ENCODE data around the gene RASA2. TPM values are rescaled to one million over a fixed set of nuclear protein-coding genes. Genes with fewer than 3 reads are reported as not detected.
A peak's percentile ranks its signal among the peaks of the same experiment; 100 is the strongest.

The RASA2 gene
- total RNA-seq, 1 donor: 21.7 TPM

- H3K27ac ChIP-seq (ENCODE audit: low read depth, low read length): peak overlapping the region; percentile 56
- H2AFZ ChIP-seq (ENCODE audit: low read length): peak overlapping the region; percentile 49
- H3K27me3 ChIP-seq (ENCODE audit: insufficient read depth, low read length): no peaks in the 10 kb centered on the region
- peak overlapping the region; percentile 56 for H3K4me2 ChIP-seq (ENCODE audit: insufficient read depth, low read length)
- H3K36me3 ChIP-seq (ENCODE audit: insufficient read depth, low read length): no peaks in the 10 kb centered on the region
- H4K20me1 ChIP-seq (ENCODE audit: insufficient read depth, low read length): no peaks in the 10 kb centered on the region
- H3K9me3 ChIP-seq (ENCODE audit: low read depth, low read length): no peaks in the 10 kb centered on the region
- DNase-seq (ENCODE audit: insufficient read length, low spot score, missing footprints): no peak
- H3K4me1 ChIP-seq (ENCODE audit: insufficient read depth, low read length): peaks cover 18% of the 10 kb centered on the region
- no peaks in the 10 kb centered on the region for H3K79me2 ChIP-seq (ENCODE audit: insufficient read depth, low read length)
- H3K4me3 ChIP-seq (ENCODE audit: insufficient read depth, low read length): peak overlapping the region; percentile 30
- peak; percentile 34 for TF ChIP-seq CTCF (IDR thresholded peaks at IDR 0.05; ENCODE audit: extremely low read depth, low read depth, low read length)
Observed at GRCh38 chr3:141465221-141465620, 21.6 kb upstream of the RASA2 start.

DNA sequence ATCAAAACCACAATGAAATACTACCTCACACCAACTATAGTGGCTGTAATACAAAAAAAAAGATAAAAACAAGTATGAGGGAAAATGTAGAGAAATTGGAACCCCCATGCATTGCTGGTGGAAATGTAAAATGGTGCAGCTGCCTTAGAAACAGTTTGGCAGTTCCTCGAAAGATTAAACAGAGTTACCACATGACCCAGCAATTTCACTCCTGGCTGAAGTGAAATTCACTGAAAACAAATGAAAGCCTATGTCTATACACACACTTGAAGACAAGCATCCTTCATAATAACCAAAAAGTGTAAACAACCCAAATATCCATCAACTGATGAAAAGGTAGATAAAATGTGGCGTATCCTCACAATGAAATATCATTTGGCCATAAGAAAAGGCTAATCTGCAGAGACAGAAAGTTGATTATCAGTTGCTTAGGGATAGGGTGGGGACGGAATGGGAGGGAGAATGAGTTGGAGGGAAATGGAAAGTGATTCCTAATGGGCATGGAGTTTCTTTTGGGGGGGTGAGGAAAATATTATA lies 20.1 kb upstream of the RASA2 start:
- Histone ChIP-seq H3K4me3 (ENCODE audit: insufficient read depth, low read length) (no peak overlapping the region), H4K20me1 (ENCODE audit: insufficient read depth, low read length) (no peaks in the 10 kb centered on the region), H3K4me1 (ENCODE audit: insufficient read depth, low read length) (peaks cover 23% of the 10 kb centered on the region), H2AFZ (ENCODE audit: low read length) (no peak overlapping the region), H3K9me3 (ENCODE audit: low read depth, low read length) (no peaks in the 10 kb centered on the region), H3K27me3 (ENCODE audit: insufficient read depth, low read length) (no peaks in the 10 kb centered on the region), H3K36me3 (ENCODE audit: insufficient read depth, low read length) (no peaks in the 10 kb centered on the region), H3K27ac (ENCODE audit: low read depth, low read length) (no peak overlapping the region), H3K4me2 (ENCODE audit: insufficient read depth, low read length) (no peak overlapping the region), H3K79me2 (ENCODE audit: insufficient read depth, low read length) (no peaks in the 10 kb centered on the region)
- no peak for TF ChIP-seq CTCF (IDR thresholded peaks at IDR 0.05; ENCODE audit: extremely low read depth, low read depth, low read length)
- no peak for DNase-seq (ENCODE audit: insufficient read length, low spot score, missing footprints)

DNA sequence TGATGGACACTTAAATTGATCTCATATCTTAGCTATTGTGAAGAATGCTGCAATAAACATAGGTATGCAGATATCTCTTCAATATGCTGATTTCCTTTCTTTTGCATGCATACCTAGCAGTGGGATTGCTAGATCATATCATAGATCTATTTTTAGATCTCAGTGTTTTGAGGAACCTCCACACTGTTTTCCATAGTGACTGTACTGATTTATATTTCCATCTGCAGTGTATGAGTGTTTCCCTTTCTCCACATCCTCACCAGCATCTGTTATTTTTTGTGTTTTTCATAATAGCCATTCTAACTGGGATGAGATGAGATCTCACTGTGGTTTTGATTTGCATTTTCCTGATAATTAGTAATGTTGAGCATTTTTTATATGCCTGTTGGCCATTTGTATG lies 17.1 kb upstream of the RASA2 start:
- Histone ChIP-seq H3K27me3 (ENCODE audit: insufficient read depth, low read length) (no peaks in the 10 kb centered on the region), H3K36me3 (ENCODE audit: insufficient read depth, low read length) (no peaks in the 10 kb centered on the region), H2AFZ (ENCODE audit: low read length) (no peak overlapping the region), H3K4me2 (ENCODE audit: insufficient read depth, low read length) (no peak overlapping the region), H3K27ac (ENCODE audit: low read depth, low read length) (no peak overlapping the region), H3K79me2 (ENCODE audit: insufficient read depth, low read length) (no peaks in the 10 kb centered on the region), H3K4me1 (ENCODE audit: insufficient read depth, low read length) (peaks cover 22% of the 10 kb centered on the region), H3K4me3 (ENCODE audit: insufficient read depth, low read length) (no peak overlapping the region), H4K20me1 (ENCODE audit: insufficient read depth, low read length) (no peaks in the 10 kb centered on the region), H3K9me3 (ENCODE audit: low read depth, low read length) (no peaks in the 10 kb centered on the region)
- DNase-seq (ENCODE audit: insufficient read length, low spot score, missing footprints): no peak
- TF ChIP-seq CTCF (IDR thresholded peaks at IDR 0.05; ENCODE audit: extremely low read depth, low read depth, low read length): no peak

DNA sequence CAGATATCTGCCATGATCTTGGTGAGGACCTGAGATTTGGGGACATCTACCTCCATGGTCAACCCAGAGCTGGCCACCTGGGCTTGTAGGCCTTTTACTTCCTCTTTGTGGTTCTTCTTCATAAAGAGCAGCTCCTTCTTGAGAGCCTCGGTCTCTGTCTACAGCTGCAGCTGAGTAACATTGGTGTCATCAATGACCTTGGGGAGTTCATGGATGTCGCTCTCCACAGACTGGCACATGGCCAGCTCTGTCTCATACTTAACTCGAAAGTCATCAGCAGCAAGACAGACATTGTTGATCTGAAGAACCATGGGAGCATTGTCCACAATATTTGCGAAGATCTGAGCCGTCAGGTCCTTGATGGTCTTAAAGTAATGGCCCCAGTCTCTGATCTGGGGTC lies 15.7 kb upstream of the RASA2 start:
- Histone ChIP-seq H4K20me1 (ENCODE audit: insufficient read depth, low read length) (no peaks in the 10 kb centered on the region), H2AFZ (ENCODE audit: low read length) (peak overlapping the region; percentile 49), H3K79me2 (ENCODE audit: insufficient read depth, low read length) (no peaks in the 10 kb centered on the region), H3K4me3 (ENCODE audit: insufficient read depth, low read length) (no peak overlapping the region), H3K9me3 (ENCODE audit: low read depth, low read length) (no peaks in the 10 kb centered on the region), H3K27me3 (ENCODE audit: insufficient read depth, low read length) (no peaks in the 10 kb centered on the region), H3K27ac (ENCODE audit: low read depth, low read length) (peak overlapping the region; percentile 11), H3K36me3 (ENCODE audit: insufficient read depth, low read length) (no peaks in the 10 kb centered on the region), H3K4me1 (ENCODE audit: insufficient read depth, low read length) (peaks cover 14% of the 10 kb centered on the region), H3K4me2 (ENCODE audit: insufficient read depth, low read length) (no peak overlapping the region)
- no peak for DNase-seq (ENCODE audit: insufficient read length, low spot score, missing footprints)
- no peak for TF ChIP-seq CTCF (IDR thresholded peaks at IDR 0.05; ENCODE audit: extremely low read depth, low read depth, low read length)
